GM12873 (cell line): Measurements from ENCODE around the gene RRAGC.

Source experiments
- TF ChIP-seq, protein P1 (sequence below): IDR thresholded peaks from 2 replicates; pipeline ENCODE4 v1.5.1; 2012; ENCODE audit warnings: low read depth, mild to moderate bottlenecking, moderate library complexity, low read length, control low read depth; ENCODE audit not compliant: insufficient read depth; ENCODE audit errors: missing control alignments

The RRAGC gene

GRCh38 chr1:38819516-38819915 lies 40.1 kb downstream of the RRAGC start:
- TF ChIP-seq, protein P1, sequence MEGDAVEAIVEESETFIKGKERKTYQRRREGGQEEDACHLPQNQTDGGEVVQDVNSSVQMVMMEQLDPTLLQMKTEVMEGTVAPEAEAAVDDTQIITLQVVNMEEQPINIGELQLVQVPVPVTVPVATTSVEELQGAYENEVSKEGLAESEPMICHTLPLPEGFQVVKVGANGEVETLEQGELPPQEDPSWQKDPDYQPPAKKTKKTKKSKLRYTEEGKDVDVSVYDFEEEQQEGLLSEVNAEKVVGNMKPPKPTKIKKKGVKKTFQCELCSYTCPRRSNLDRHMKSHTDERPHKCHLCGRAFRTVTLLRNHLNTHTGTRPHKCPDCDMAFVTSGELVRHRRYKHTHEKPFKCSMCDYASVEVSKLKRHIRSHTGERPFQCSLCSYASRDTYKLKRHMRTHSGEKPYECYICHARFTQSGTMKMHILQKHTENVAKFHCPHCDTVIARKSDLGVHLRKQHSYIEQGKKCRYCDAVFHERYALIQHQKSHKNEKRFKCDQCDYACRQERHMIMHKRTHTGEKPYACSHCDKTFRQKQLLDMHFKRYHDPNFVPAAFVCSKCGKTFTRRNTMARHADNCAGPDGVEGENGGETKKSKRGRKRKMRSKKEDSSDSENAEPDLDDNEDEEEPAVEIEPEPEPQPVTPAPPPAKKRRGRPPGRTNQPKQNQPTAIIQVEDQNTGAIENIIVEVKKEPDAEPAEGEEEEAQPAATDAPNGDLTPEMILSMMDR, result no peak

DNA sequence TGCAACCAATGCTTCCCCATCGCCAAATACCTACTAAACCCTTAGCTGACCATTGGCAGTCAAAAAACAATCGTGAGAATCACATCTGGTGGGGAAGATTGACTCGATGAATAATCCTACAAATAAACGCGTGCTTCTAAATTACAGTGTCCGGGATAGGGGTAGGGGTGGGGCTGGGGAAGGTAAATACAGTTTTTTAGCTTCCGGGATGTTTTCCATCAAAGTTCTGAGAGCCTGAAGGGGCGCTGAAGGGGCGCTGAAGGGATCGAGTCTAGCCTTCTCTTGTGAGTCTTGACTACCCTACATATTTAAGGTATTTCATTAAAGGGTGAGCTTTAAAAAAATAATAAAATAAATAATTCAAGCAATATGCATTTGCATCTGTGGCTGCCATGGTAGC lies 40.5 kb downstream of the RRAGC start:
- TF ChIP-seq, protein P1, result no peak

DNA sequence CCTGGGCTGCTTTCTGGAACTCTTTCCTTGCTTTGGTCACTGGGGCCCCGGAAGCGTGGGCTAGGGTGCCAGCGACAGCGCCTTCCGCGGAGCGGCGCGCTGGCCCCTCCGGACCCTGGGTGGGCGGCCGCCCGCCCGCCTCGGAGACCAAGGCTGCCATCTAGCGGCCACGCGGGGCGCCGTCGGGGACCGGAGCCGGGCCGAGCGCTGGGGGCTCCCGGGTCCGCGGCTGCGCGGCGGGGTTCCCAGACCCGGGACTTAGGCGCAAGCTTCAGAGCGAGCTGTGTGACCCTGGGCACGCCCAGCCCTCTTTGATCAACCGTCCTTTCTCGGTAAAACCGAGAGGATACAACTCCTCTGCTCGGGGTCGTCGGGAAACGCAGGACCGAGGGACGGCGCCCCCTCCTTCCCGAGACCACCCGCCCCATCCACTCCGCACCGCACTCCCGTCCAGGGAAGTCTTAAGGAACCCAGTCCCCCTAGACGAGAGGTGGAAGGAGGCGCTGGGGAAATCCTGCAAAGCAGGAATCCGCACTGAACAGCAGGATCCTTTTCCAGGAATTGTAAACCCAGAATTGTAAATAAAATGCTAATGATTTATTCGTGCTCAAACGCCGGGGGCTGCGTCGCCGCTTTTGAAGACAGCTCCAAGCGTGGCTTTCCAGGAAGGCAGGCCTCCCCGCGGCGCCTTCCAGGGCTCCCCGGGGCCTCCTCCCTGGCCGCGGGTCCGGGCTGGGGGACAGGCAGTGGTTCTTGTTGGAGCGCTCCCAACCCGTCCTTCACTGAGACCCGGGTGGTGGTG lies 41.2 kb downstream of the RRAGC start:
- TF ChIP-seq, protein P1, result peak; percentile 65

- TF ChIP-seq, protein P1, result no peak
Observed at GRCh38 chr1:38817267-38818174, 42.1 kb downstream of the RRAGC start.

- TF ChIP-seq, protein P1, result no peak
Observed at GRCh38 chr1:38815903-38816627, 43.5 kb downstream of the RRAGC start.

DNA sequence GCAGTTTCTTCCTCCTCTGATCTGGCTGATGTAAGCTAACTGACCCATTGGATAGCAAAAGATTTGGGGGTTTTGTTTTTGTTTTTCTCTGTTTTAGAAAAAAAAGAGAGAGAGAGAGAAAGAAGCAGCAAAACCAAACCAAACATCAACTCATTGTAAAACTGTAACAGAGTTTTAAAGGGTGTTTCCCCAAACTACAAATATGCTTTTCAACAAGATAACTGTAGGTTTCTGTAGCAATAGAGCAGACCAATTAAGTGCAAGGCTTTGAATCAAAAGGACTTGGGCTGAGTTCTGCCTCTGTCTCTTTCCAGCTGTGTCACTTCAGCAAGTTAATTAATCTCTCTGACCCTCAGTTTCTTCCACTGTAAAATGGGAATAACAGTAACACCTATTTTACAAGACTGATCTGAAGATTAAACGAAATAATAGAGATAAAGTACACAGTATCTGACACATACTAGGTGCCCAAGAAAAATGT lies 44.5 kb downstream of the RRAGC start:
- TF ChIP-seq, protein P1, result no peak
